SW 1271 (cell line): Measurements from ENCODE around the gene SVOP.

ENCODE experiments used
- DNase-seq, 2 experiments: peaks; one replicate each; lab custom pipeline; 2025; lab: John Stamatoyannopoulos, UW

Gene SVOP

GRCh38 chr12:108977360-108977759 is 43.5 kb downstream of the SVOP start:
- DNase-seq = no peak

- no peak for DNase-seq
Observed at GRCh38 chr12:108975024-108975593, 45.8 kb downstream of the SVOP start.

- no peak for DNase-seq
Observed at GRCh38 chr12:108973629-108974152, 47.2 kb downstream of the SVOP start.

GRCh38 chr12:108972358-108972757 is 48.5 kb downstream of the SVOP start:
- no peak for DNase-seq

GRCh38 chr12:108969622-108970021 is 51.2 kb downstream of the SVOP start:
- DNase-seq = no peak

- DNase-seq = no peak
Observed at GRCh38 chr12:108967869-108968540, 52.9 kb downstream of the SVOP start.

GRCh38 chr12:108966378-108967151 is 54.3 kb downstream of the SVOP start:
- DNase-seq = no peak

GRCh38 chr12:108965886-108966285 is 55.0 kb downstream of the SVOP start:
- DNase-seq = no peak

- DNase-seq = no peak
Observed at GRCh38 chr12:108964371-108965352, 56.2 kb downstream of the SVOP start.

- DNase-seq = no peak
Observed at GRCh38 chr12:108962256-108962655, 58.6 kb downstream of the SVOP start.

GRCh38 chr12:108959748-108960655 is 60.9 kb downstream of the SVOP start:
- DNase-seq = no peak

- no peak for DNase-seq
Observed at GRCh38 chr12:108955225-108955835, 65.5 kb downstream of the SVOP start.

- DNase-seq = peak in 1 of 2 experiments; percentile 53
Observed at GRCh38 chr12:108950991-108951739, 69.7 kb downstream of the SVOP start.

- no peak for DNase-seq
Observed at GRCh38 chr12:108949976-108950375, 70.9 kb downstream of the SVOP start.

GRCh38 chr12:108948367-108948766 is 72.5 kb downstream of the SVOP start:
- DNase-seq = no peak

- DNase-seq = no peak
Observed at GRCh38 chr12:108947097-108947496, 73.8 kb downstream of the SVOP start.

- DNase-seq = no peak
Observed at GRCh38 chr12:108940138-108940537, 80.7 kb downstream of the SVOP start.

- DNase-seq = peak in 1 of 2 experiments; percentile 18
Observed at GRCh38 chr12:108939594-108939993, 81.3 kb downstream of the SVOP start.

GRCh38 chr12:108938247-108938924 is 82.5 kb downstream of the SVOP start:
- DNase-seq = no peak
